ENCODE results near the gene ATP11B.
"Not testable (repeated sequence)": the region's sequence is repeated elsewhere in the genome, so short reads cannot be mapped to it uniquely, and the experiment has no call there.

ATP11B gene

DNA sequence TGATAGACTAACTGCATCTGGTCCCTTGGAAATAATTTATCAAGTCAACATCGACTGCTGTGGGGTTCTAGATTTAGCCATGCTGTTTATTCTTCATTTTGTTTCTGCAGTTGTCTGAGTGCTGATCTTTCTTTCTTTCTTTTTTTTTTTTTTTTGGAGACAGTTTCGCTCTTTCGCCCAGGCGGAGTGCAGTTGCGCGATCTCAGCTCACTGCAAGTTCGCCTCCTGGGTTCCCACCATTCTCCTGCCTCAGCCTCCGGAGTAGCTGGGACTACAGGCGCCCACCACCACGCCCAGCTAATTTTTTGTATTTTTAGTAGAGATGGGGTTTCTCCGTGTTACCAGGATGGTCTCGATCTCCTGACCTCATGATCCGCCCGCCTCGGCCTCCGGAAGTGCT is 5.8 kb downstream of the ATP11B start:
- H3K36me3 ChIP-seq (ENCODE audit: control insufficient read depth in 1 of 2, insufficient read depth in 2 of 2, low read length in 2 of 2); H4K91ac ChIP-seq (ENCODE audit: low read depth, low read length); H3K79me2 ChIP-seq (ENCODE audit: control insufficient read depth, insufficient read depth, low read length, poor library complexity): not testable (repeated sequence)

DNA sequence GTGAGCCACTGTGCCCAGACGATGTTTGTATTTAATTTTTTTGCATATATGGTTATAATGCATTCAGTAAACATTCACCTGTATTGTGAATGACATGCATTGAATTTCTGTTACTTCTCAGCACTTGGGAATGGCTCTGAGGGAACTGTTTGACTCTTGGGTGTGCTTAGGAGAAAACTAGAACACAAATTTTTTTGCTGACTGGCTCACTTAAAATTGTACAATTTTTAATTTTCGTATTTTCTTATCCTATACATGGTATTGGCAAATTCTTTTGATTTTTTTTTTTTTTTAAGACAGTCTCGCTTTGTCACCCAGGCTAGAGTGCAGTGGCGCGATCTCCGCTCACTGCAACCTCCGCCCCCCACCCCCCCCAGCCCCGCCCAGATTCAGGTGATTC is 7.2 kb downstream of the ATP11B start:
- Histone ChIP-seq H3K27me3 (ENCODE audit: insufficient read depth, low read length) (no peaks in the 10 kb centered on the region), H2AK5ac (ENCODE audit: low read length) (no peak overlapping the region), H3K36me3 (ENCODE audit: control insufficient read depth in 1 of 2, insufficient read depth in 2 of 2, low read length in 2 of 2) (peaks cover 0 to 3% of the 10 kb centered on the region in 2 experiments), H2BK5ac (ENCODE audit: low read depth, low read length, poor library complexity) (no peak overlapping the region), H2BK120ac (ENCODE audit: insufficient read depth, low read length, poor library complexity) (no peak overlapping the region), H3K9me3 (ENCODE audit: insufficient read depth, low read depth, low read length) (no peaks in the 10 kb centered on the region), H3K23ac (ENCODE audit: low read length) (no peak overlapping the region), H3K9ac (ENCODE audit: low read length) (no peak overlapping the region), H3K4ac (ENCODE audit: low read depth, low read length) (no peak overlapping the region), H3K14ac (ENCODE audit: low read length) (no peak overlapping the region), H3K4me1 (ENCODE audit: control insufficient read depth in 1 of 2, insufficient read depth in 2 of 2, low read length in 2 of 2) (peaks cover 0 to 2% of the 10 kb centered on the region in 2 experiments), H4K91ac (ENCODE audit: low read depth, low read length) (no peak overlapping the region), H3K4me2 (ENCODE audit: low read length) (no peak overlapping the region), H2BK12ac (ENCODE audit: low read length) (no peak overlapping the region), H3K18ac (ENCODE audit: low read length) (no peak overlapping the region), H3K79me1 (ENCODE audit: low read length) (no peaks in the 10 kb centered on the region), H3K27ac (ENCODE audit: low read depth, low read length) (no peak overlapping the region), H2AFZ (ENCODE audit: insufficient read depth, low read length, poor library complexity) (no peak overlapping the region), H3K4me3 (ENCODE audit: low read depth, low read length) (no peak overlapping the region), H3K79me2 (ENCODE audit: control insufficient read depth, insufficient read depth, low read length, poor library complexity) (no peaks in the 10 kb centered on the region), H4K12ac (ENCODE audit: low read depth, low read length) (no peak overlapping the region), H4K8ac (ENCODE audit: low read depth, low read length) (no peak overlapping the region)
- WGBS (ENCODE audit: extremely low coverage, insufficient coverage, insufficient read length), result no CpG with 5 or more reads among the region's 8 CpGs
- no peak for DNase-seq

More for the DNA sequence above, 5.8 kb downstream of the ATP11B start:
- not testable (repeated sequence) for H3K79me1 ChIP-seq (ENCODE audit: low read length); H4K8ac ChIP-seq (ENCODE audit: low read depth, low read length); H3K23ac ChIP-seq (ENCODE audit: low read length); H3K4me3 ChIP-seq (ENCODE audit: low read depth, low read length); H3K27me3 ChIP-seq (ENCODE audit: insufficient read depth, low read length); H3K9ac ChIP-seq (ENCODE audit: low read length); H3K14ac ChIP-seq (ENCODE audit: low read length); H2BK120ac ChIP-seq (ENCODE audit: insufficient read depth, low read length, poor library complexity); H2BK5ac ChIP-seq (ENCODE audit: low read depth, low read length, poor library complexity); H2BK12ac ChIP-seq (ENCODE audit: low read length); H3K27ac ChIP-seq (ENCODE audit: low read depth, low read length); H4K12ac ChIP-seq (ENCODE audit: low read depth, low read length); H2AK5ac ChIP-seq (ENCODE audit: low read length); H2AFZ ChIP-seq (ENCODE audit: insufficient read depth, low read length, poor library complexity); DNase-seq; H3K18ac ChIP-seq (ENCODE audit: low read length); H3K9me3 ChIP-seq (ENCODE audit: insufficient read depth, low read depth, low read length); H3K4me1 ChIP-seq (ENCODE audit: control insufficient read depth in 1 of 2, insufficient read depth in 2 of 2, low read length in 2 of 2); H3K4me2 ChIP-seq (ENCODE audit: low read length)
- H3K4ac ChIP-seq (ENCODE audit: low read depth, low read length), result peak overlapping the region; percentile 36
- no CpG with 5 or more reads among the region's 16 CpGs for WGBS (ENCODE audit: extremely low coverage, insufficient coverage, insufficient read length)

DNA sequence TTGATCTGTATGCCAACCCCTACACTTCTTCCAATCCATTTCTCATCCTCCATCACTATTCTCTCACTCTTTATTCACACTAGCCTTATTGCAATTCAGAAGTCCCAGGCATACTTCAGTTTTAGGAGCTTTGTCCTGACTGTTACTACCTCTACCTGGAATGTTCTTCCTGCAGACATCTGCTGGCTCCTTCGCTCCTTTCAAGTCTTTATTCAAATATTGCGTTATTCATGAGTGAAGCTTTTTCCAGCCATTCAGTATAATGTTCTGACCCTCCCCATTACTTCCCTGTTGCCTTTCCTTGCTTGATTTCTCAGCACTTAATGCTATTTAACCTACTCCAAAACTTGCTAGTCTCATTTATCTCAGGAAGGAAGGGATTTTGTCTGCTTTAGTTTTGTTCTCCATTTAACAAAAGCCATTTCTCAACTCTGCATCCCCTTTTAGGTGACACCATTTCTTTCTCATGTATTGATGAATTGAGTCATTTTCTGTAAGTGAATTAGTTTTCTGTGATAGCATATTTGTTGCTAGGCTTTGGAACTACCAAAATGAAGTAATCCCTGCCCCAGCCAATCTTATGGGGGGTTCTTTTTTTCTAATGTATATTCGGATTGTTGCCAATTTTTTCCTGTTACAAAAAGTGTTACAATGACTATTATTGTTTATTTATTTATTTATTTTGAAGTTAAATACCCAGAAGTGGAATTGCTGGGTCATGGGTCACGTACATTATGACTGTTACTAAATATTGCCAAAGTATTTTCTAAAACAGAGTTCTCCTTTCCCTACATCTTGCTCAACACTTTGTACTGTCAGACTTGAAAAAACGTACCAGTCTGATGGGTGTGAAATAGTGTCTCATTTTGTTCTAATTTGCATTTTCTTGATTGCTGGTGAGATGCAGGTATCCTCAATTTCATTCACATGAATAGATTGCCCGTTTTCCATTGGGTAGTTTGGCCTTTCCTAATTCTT is 9.4 kb downstream of the ATP11B start:
- no peaks in the 10 kb centered on the region for H3K79me1 ChIP-seq (ENCODE audit: low read length)
- no peaks in the 10 kb centered on the region for H3K27me3 ChIP-seq (ENCODE audit: insufficient read depth, low read length)

DNA sequence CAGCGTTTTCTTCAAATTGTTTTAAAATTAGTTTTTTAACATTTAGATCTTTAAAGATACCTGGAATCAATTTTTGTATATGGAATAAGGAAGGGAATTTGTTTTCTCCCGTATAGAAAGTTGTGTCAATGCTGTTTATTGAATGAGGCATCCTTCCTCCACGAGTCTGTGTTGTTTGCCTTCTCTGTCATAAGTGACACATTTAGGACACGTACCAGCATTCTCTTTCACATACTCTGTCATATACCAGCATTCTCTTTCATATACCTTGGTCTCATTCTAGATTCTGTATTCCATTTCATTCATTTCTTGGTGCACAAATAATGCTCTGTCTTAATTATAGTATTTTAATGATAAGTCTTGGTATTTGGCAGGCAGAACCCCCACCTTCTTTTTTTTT is 10.3 kb downstream of the ATP11B start:
- H3K23ac ChIP-seq (ENCODE audit: low read length), result no peak overlapping the region
- H3K18ac ChIP-seq (ENCODE audit: low read length), result no peak overlapping the region
- no peak overlapping the region for H2BK5ac ChIP-seq (ENCODE audit: low read depth, low read length, poor library complexity)
- no peak overlapping the region for H3K4ac ChIP-seq (ENCODE audit: low read depth, low read length)
- H3K27ac ChIP-seq (ENCODE audit: low read depth, low read length), result no peak overlapping the region
- H2AK5ac ChIP-seq (ENCODE audit: low read length), result no peak overlapping the region
- H2BK12ac ChIP-seq (ENCODE audit: low read length), result no peak overlapping the region
- H3K9ac ChIP-seq (ENCODE audit: low read length), result no peak overlapping the region
- no peaks in the 10 kb centered on the region for H3K79me2 ChIP-seq (ENCODE audit: control insufficient read depth, insufficient read depth, low read length, poor library complexity)
- H3K4me3 ChIP-seq (ENCODE audit: low read depth, low read length), result no peak overlapping the region
- no peaks in the 10 kb centered on the region for H3K36me3 ChIP-seq (ENCODE audit: control insufficient read depth in 1 of 2, insufficient read depth in 2 of 2, low read length in 2 of 2)
- DNase-seq, result peak; percentile 8 to 56
- no peak overlapping the region for H2BK120ac ChIP-seq (ENCODE audit: insufficient read depth, low read length, poor library complexity)
- no peak overlapping the region for H4K91ac ChIP-seq (ENCODE audit: low read depth, low read length)
- no peaks in the 10 kb centered on the region for H3K9me3 ChIP-seq (ENCODE audit: insufficient read depth, low read depth, low read length)
- H4K8ac ChIP-seq (ENCODE audit: low read depth, low read length), result no peak overlapping the region
- H3K14ac ChIP-seq (ENCODE audit: low read length), result no peak overlapping the region
- peaks cover 0 to 2% of the 10 kb centered on the region in 2 experiments for H3K4me1 ChIP-seq (ENCODE audit: control insufficient read depth in 1 of 2, insufficient read depth in 2 of 2, low read length in 2 of 2)
- WGBS (ENCODE audit: extremely low coverage, insufficient coverage, insufficient read length), result no CpG with 5 or more reads among the region's 4 CpGs
- no peaks in the 10 kb centered on the region for H3K79me1 ChIP-seq (ENCODE audit: low read length)
- H3K4me2 ChIP-seq (ENCODE audit: low read length), result no peak overlapping the region
- no peaks in the 10 kb centered on the region for H3K27me3 ChIP-seq (ENCODE audit: insufficient read depth, low read length)
- H4K12ac ChIP-seq (ENCODE audit: low read depth, low read length), result no peak overlapping the region
- no peak overlapping the region for H2AFZ ChIP-seq (ENCODE audit: insufficient read depth, low read length, poor library complexity)

More for the DNA sequence above, 9.4 kb downstream of the ATP11B start:
- Histone ChIP-seq H3K14ac (ENCODE audit: low read length) (no peak overlapping the region), H3K79me2 (ENCODE audit: control insufficient read depth, insufficient read depth, low read length, poor library complexity) (no peaks in the 10 kb centered on the region), H3K4ac (ENCODE audit: low read depth, low read length) (no peak overlapping the region), H3K18ac (ENCODE audit: low read length) (no peak overlapping the region), H3K4me1 (ENCODE audit: control insufficient read depth in 1 of 2, insufficient read depth in 2 of 2, low read length in 2 of 2) (peaks cover 0 to 2% of the 10 kb centered on the region in 2 experiments), H2AK5ac (ENCODE audit: low read length) (no peak overlapping the region), H4K12ac (ENCODE audit: low read depth, low read length) (no peak overlapping the region), H3K9ac (ENCODE audit: low read length) (no peak overlapping the region), H3K23ac (ENCODE audit: low read length) (no peak overlapping the region), H3K36me3 (ENCODE audit: control insufficient read depth in 1 of 2, insufficient read depth in 2 of 2, low read length in 2 of 2) (no peaks in the 10 kb centered on the region), H2BK5ac (ENCODE audit: low read depth, low read length, poor library complexity) (no peak overlapping the region), H3K27ac (ENCODE audit: low read depth, low read length) (no peak overlapping the region), H3K4me3 (ENCODE audit: low read depth, low read length) (no peak overlapping the region), H4K8ac (ENCODE audit: low read depth, low read length) (no peak overlapping the region), H2AFZ (ENCODE audit: insufficient read depth, low read length, poor library complexity) (no peak overlapping the region), H4K91ac (ENCODE audit: low read depth, low read length) (no peak overlapping the region), H2BK12ac (ENCODE audit: low read length) (no peak overlapping the region), H2BK120ac (ENCODE audit: insufficient read depth, low read length, poor library complexity) (no peak overlapping the region), H3K9me3 (ENCODE audit: insufficient read depth, low read depth, low read length) (no peaks in the 10 kb centered on the region), H3K4me2 (ENCODE audit: low read length) (no peak overlapping the region)
- peak; percentile 15 to 45 for DNase-seq
- WGBS (ENCODE audit: extremely low coverage, insufficient coverage, insufficient read length), result no CpG with 5 or more reads among the region's 6 CpGs

All from trophoblast cell (in vitro differentiated cells and primary cell).